ENCODE data around the gene TCEANC2.

- TF ChIP-seq CTCF (IDR thresholded peaks at IDR 0.05; ENCODE audit: poor library complexity, severe bottlenecking) (no peak), EP300 (conservative IDR thresholded peaks at IDR 0.05; ENCODE audit: poor library complexity, severe bottlenecking) (no peak), POLR2AphosphoS5 (IDR thresholded peaks at IDR 0.05) (no peak), SMC3 (conservative IDR thresholded peaks at IDR 0.05; ENCODE audit: poor library complexity) (no peak)
- TF ChIP-seq, protein P1, sequence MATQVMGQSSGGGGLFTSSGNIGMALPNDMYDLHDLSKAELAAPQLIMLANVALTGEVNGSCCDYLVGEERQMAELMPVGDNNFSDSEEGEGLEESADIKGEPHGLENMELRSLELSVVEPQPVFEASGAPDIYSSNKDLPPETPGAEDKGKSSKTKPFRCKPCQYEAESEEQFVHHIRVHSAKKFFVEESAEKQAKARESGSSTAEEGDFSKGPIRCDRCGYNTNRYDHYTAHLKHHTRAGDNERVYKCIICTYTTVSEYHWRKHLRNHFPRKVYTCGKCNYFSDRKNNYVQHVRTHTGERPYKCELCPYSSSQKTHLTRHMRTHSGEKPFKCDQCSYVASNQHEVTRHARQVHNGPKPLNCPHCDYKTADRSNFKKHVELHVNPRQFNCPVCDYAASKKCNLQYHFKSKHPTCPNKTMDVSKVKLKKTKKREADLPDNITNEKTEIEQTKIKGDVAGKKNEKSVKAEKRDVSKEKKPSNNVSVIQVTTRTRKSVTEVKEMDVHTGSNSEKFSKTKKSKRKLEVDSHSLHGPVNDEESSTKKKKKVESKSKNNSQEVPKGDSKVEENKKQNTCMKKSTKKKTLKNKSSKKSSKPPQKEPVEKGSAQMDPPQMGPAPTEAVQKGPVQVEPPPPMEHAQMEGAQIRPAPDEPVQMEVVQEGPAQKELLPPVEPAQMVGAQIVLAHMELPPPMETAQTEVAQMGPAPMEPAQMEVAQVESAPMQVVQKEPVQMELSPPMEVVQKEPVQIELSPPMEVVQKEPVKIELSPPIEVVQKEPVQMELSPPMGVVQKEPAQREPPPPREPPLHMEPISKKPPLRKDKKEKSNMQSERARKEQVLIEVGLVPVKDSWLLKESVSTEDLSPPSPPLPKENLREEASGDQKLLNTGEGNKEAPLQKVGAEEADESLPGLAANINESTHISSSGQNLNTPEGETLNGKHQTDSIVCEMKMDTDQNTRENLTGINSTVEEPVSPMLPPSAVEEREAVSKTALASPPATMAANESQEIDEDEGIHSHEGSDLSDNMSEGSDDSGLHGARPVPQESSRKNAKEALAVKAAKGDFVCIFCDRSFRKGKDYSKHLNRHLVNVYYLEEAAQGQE (IDR thresholded peaks at IDR 0.05; ENCODE audit: borderline replicate concordance): no peak
These were observed 10.9 kb downstream of the TCEANC2 start for GRCh38 chr1:54064299-54064698.
